Fibroblast of pulmonary artery (primary cell): ENCODE measurements around the gene ARMC2.

Experiments used
- DNase-seq: peaks from one replicate; pipeline ENCODE4 v3.0.0-alpha.2; 2010; ENCODE audit warnings: low read depth
- H3K4me3 ChIP-seq: replicated peaks from 2 replicates; pipeline ENCODE4 v1.5.1; 2011; ENCODE audit warnings: low read depth, mild to moderate bottlenecking, control low read depth, low read length, moderate library complexity
- TF ChIP-seq, protein P1 (sequence below): IDR thresholded peaks from 2 replicates; pipeline ENCODE4 v1.5.1; 2011; ENCODE audit warnings: mild to moderate bottlenecking, control low read depth, low read length, inconsistent platforms; ENCODE audit errors: missing control alignments

Gene ARMC2

DNA sequence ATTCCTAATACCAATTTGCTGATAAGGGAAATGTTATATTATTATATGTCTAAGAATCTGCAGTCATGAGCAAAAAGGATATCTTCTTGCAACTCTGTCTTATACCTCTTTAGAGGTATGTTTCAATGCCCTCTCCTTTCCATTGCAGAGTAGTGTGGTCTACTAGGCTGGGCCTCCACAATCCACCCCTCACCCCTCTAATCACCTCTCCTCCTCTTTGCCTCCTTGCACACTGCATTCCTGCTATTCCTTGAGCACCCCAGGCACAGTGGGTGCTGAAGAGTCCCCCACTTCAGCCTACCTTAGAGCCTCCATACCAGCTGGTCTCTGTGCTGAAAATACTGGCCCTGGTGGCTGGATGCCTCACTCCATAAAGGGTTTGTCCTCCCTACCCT, 26.9 kb downstream of the ARMC2 start:
- TF ChIP-seq, protein P1, sequence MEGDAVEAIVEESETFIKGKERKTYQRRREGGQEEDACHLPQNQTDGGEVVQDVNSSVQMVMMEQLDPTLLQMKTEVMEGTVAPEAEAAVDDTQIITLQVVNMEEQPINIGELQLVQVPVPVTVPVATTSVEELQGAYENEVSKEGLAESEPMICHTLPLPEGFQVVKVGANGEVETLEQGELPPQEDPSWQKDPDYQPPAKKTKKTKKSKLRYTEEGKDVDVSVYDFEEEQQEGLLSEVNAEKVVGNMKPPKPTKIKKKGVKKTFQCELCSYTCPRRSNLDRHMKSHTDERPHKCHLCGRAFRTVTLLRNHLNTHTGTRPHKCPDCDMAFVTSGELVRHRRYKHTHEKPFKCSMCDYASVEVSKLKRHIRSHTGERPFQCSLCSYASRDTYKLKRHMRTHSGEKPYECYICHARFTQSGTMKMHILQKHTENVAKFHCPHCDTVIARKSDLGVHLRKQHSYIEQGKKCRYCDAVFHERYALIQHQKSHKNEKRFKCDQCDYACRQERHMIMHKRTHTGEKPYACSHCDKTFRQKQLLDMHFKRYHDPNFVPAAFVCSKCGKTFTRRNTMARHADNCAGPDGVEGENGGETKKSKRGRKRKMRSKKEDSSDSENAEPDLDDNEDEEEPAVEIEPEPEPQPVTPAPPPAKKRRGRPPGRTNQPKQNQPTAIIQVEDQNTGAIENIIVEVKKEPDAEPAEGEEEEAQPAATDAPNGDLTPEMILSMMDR: no peak
- no peak for DNase-seq
- H3K4me3 ChIP-seq: no peak overlapping the region

DNA sequence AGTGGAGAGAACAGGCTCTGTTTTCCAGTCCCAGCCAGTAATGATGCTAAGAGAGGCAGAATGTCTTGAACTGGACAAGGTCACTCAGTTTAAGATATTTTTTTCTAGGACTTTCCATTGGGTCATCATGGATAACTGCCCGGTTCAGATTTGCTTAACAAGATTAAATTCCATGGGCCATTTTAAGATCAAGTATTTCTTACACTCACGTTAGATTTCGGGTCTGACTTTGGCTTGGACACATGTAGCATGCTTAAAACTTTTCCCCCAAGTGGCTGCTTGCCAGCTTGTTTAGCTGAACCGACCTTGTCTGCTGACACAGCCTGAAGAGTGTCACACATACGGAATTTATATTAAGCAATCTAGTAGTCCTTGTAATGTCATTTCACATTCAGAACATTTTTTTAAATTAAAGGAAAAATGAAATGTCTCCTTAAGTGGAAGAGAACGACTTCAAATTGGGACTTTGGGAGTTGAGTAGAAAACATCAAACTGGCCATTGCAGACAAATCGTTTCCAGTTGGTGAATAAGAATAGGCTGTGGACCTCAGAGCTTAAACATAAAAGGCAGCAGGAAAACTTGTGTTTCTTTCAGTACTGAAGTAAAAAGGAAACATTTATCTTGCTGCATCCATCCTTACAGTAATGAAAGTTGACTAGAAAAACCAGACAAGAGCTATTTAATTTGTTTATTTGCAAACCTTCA, 29.0 kb downstream of the ARMC2 start:
- DNase-seq: peak; percentile 90
- no peak overlapping the region for H3K4me3 ChIP-seq
- TF ChIP-seq, protein P1: no peak

DNA sequence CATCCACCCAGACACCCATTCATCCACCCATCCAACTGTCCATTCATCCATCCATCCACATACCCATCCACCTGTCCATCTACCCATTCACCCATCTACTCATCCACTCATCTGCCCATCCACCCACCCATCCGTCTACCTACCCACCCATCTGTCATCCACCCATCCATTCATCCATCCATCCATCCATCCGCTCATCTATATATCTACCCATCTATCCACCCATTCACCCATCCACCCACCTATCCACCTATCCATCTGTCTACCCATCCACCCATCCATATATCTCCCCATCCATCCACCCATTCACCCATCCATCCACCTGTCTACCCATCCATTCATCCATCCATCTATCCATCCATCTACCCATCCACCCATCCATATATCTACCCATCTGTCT, 30.7 kb downstream of the ARMC2 start:
- H3K4me3 ChIP-seq: no peak overlapping the region
- DNase-seq: no peak
- TF ChIP-seq, protein P1: no peak

DNA sequence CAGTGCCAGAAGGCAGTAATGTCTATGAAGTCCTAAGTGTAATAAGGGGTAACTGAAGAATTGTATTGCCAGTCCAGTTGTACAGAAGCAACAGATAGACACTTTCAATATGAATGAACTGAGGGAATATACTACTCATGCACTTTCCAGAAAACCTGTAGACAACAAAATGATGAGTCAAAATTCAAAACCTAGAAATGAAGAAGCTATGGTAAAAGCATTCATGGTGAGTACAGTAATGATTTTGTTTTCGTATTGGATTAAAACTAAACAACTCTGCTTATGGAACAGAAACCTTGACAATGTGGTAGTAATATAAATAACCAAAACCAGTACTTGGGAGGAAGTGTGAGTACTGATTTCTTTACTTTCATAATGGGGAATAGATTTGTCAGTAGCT, 35.0 kb downstream of the ARMC2 start:
- no peak overlapping the region for H3K4me3 ChIP-seq
- TF ChIP-seq, protein P1: no peak
- DNase-seq: no peak

DNA sequence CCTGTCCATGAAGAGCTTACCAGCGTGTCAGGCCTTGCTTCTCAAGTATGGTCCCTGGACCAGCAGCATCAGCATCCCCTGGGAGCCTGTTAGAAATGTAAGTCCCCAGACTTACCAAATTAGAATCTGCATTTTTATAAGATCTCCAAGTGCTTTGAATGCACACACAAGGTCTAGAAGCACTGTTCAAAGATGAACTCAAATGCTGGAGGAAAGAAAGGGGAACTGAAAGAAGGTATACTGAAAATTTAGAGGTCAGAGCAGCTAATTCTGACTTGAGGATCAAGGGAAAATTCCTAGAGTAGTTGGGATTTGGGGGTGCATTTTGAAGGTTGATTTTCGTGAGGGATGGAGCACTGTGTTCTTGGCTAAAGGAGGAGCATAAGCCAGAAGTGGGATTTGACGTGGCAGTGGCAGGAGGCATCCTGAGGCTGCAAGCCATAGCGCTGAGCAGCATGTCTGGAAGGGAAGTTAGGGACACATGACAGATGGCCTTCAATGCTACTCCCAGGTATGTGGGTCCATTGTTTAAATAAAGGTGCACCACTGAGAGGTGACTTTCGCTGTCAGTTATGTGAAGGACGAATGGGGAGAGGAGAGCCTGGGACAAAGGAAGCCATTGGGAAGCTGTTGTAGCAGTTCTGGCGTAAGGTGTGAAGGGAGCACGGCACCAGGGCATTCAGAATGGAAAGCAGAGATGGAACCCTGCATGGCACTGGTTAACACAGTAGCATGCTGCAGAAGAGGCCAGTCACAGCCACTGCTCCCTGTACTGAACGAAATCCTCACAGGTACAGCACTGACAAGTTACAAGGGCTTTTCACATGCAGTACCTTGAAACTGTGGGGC, 36.2 kb downstream of the ARMC2 start:
- H3K4me3 ChIP-seq: no peak overlapping the region

DNA sequence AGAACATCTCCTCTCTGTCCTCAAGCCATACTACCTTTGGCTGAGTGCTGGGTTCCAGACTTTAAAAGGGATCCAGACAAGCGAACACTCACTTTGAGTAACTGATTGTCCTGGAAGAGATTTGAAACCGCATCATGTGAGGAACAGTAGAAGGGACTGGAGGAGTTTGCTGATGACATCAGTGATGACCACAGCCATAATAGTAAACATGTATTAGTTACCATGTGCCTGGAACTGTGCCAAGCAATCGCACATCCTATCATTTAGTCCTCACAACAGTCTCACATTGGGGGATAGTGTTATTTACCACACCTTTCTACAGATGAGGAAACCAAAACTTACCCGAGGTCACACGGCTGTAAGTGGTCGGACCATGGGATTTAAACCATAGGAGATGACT, 39.8 kb downstream of the ARMC2 start:
- TF ChIP-seq, protein P1: no peak
- no peak for DNase-seq

More for the DNA sequence above, 36.2 kb downstream of the ARMC2 start:
- TF ChIP-seq, protein P1: no peak
- no peak for DNase-seq

More for the DNA sequence above, 39.8 kb downstream of the ARMC2 start:
- H3K4me3 ChIP-seq: no peak overlapping the region
